Hepatocyte (in vitro differentiated cells): ENCODE data around the gene SNX2.

Experiments
- EZH2 ChIP-seq: fragments of 200-600 bp; sonication (generic); IDR thresholded peaks from 2 replicates; pipeline ENCODE4 v1.6.1; 2016; ENCODE audit warnings: antibody characterized with exemption, mild to moderate bottlenecking, borderline replicate concordance
- EZH2phosphoT487 ChIP-seq: fragments of 200-600 bp; sonication (generic); IDR thresholded peaks from one replicate; pipeline ENCODE4 v1.6.1; 2018; ENCODE audit warnings: antibody characterized with exemption, mild to moderate bottlenecking, low read depth, moderate library complexity; ENCODE audit not compliant: unreplicated experiment, severe bottlenecking
- TF ChIP-seq, protein P1 (sequence below): fragments of 200-600 bp; sonication (generic); IDR thresholded peaks from 2 replicates; pipeline ENCODE4 v1.5.1; 2016; ENCODE audit warnings: antibody characterized with exemption, mild to moderate bottlenecking; ENCODE audit not compliant: poor library complexity

- no peak for TF ChIP-seq EZH2
- TF ChIP-seq, protein P1, sequence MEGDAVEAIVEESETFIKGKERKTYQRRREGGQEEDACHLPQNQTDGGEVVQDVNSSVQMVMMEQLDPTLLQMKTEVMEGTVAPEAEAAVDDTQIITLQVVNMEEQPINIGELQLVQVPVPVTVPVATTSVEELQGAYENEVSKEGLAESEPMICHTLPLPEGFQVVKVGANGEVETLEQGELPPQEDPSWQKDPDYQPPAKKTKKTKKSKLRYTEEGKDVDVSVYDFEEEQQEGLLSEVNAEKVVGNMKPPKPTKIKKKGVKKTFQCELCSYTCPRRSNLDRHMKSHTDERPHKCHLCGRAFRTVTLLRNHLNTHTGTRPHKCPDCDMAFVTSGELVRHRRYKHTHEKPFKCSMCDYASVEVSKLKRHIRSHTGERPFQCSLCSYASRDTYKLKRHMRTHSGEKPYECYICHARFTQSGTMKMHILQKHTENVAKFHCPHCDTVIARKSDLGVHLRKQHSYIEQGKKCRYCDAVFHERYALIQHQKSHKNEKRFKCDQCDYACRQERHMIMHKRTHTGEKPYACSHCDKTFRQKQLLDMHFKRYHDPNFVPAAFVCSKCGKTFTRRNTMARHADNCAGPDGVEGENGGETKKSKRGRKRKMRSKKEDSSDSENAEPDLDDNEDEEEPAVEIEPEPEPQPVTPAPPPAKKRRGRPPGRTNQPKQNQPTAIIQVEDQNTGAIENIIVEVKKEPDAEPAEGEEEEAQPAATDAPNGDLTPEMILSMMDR, result no peak
- no peak for TF ChIP-seq EZH2phosphoT487
Measured at GRCh38 chr5:122781465-122781864, 6.6 kb downstream of the SNX2 start.
